GM08714 (cell line): Measurements from ENCODE around the gene SLC4A2.

Source experiments
- H3K4me3 ChIP-seq: fragments of 200-500 bp; sonication (Bioruptor generic); 2 replicates; pipeline ENCODE4 v1.5.1; 2014; ENCODE audit warnings: mild to moderate bottlenecking, low read length, inconsistent platforms
- ZNF274 ChIP-seq: IDR thresholded peaks from 2 replicates; pipeline ENCODE4 v1.6.1; 2012; ENCODE audit warnings: mild to moderate bottlenecking, low read depth, low read length

Gene SLC4A2

GRCh38 chr7:151060113-151060415, 675 bp downstream of the SLC4A2 start:
- TF ChIP-seq ZNF274, result no peak
- peak overlapping the region; percentile 86 for H3K4me3 ChIP-seq

GRCh38 chr7:151060416-151061212, 1.2 kb downstream of the SLC4A2 start:
- H3K4me3 ChIP-seq, result peak overlapping the region; percentile 86
- no peak for TF ChIP-seq ZNF274

GRCh38 chr7:151061213-151062110, 2.1 kb downstream of the SLC4A2 start:
- no peak overlapping the region for H3K4me3 ChIP-seq
- no peak for TF ChIP-seq ZNF274

- H3K4me3 ChIP-seq, result no peak overlapping the region
- TF ChIP-seq ZNF274, result no peak
Observed at GRCh38 chr7:151062111-151062398, 2.7 kb downstream of the SLC4A2 start.

GRCh38 chr7:151062399-151063211, 3.2 kb downstream of the SLC4A2 start:
- no peak overlapping the region for H3K4me3 ChIP-seq
- no peak for TF ChIP-seq ZNF274

- TF ChIP-seq ZNF274, result no peak
- H3K4me3 ChIP-seq, result no peak overlapping the region
Observed at GRCh38 chr7:151063212-151063561, 3.8 kb downstream of the SLC4A2 start.

- TF ChIP-seq ZNF274, result no peak
- no peak overlapping the region for H3K4me3 ChIP-seq
Observed at GRCh38 chr7:151064454-151064853, 5.1 kb downstream of the SLC4A2 start.

GRCh38 chr7:151064993-151065392, 5.6 kb downstream of the SLC4A2 start:
- no peak for TF ChIP-seq ZNF274
- H3K4me3 ChIP-seq, result no peak overlapping the region

GRCh38 chr7:151065516-151065915, 6.1 kb downstream of the SLC4A2 start:
- no peak overlapping the region for H3K4me3 ChIP-seq
- no peak for TF ChIP-seq ZNF274

- H3K4me3 ChIP-seq, result no peak overlapping the region
- TF ChIP-seq ZNF274, result no peak
Observed at GRCh38 chr7:151066273-151066974, 7.0 kb downstream of the SLC4A2 start.

GRCh38 chr7:151068069-151068773, 8.8 kb downstream of the SLC4A2 start:
- no peak overlapping the region for H3K4me3 ChIP-seq
- TF ChIP-seq ZNF274, result no peak

- TF ChIP-seq ZNF274, result no peak
Observed at GRCh38 chr7:151069841-151070573, 10.6 kb downstream of the SLC4A2 start.

GRCh38 chr7:151070574-151070960, 11.2 kb downstream of the SLC4A2 start:
- no peak for TF ChIP-seq ZNF274

More at GRCh38 chr7:151069841-151070573, 10.6 kb downstream of the SLC4A2 start:
- H3K4me3 ChIP-seq, result no peak overlapping the region

More at GRCh38 chr7:151070574-151070960, 11.2 kb downstream of the SLC4A2 start:
- no peak overlapping the region for H3K4me3 ChIP-seq
